Panc1 (cell line): Measurements from ENCODE around the gene KTN1. TPM values are rescaled to one million over a fixed set of nuclear protein-coding genes. Genes with fewer than 3 reads are reported as not detected.

ENCODE experiments used
- ATAC-seq: fragments of 200-7000 bp; cut with Tn5 transposase; 2 replicates; pipeline ENCODE4 v1.9.1; 2020; ENCODE audit warnings: mild to moderate bottlenecking, moderate library complexity
- BruUV-seq: library from RNA; stranded (reverse); fragments of 400-500 nt; replicated peaks from 2 replicates; lab custom pipeline; 2021; lab: Mats Ljungman, UMichigan
- CTCF ChIA-PET: fragments of 300-600 bp; sonication (Branson Sonifier 250); formaldehyde crosslinking; loops from one replicate; lab custom pipeline; 2022; ENCODE audit warnings: antibody characterized with exemption; lab: Charles Lee
- POLR2A ChIA-PET: fragments of 300-600 bp; sonication (Branson Sonifier 250); formaldehyde crosslinking; loops from one replicate; lab custom pipeline; 2022; ENCODE audit warnings: antibody characterized with exemption; lab: Charles Lee
- DNase-seq: peaks from one replicate; pipeline ENCODE4 v3.0.0-alpha.2; 2010; ENCODE audit warnings: low read depth, low spot score
- H3K27ac ChIP-seq: 2 replicates; pipeline ENCODE4 v1.5.1; 2011; ENCODE audit warnings: mild to moderate bottlenecking, low read length, inconsistent platforms
- H3K27me3 ChIP-seq: fragments of 200-500 bp; sonication (Bioruptor generic); 2 replicates; pipeline ENCODE4 v1.6.0; 2014; ENCODE audit warnings: low read length, inconsistent platforms; ENCODE audit not compliant: control insufficient read depth, insufficient read depth
- H3K36me3 ChIP-seq: fragments of 200-500 bp; sonication (Bioruptor generic); 2 replicates; pipeline ENCODE4 v1.5.1; 2014; ENCODE audit warnings: inconsistent platforms, mild to moderate bottlenecking, low read length, moderate library complexity; ENCODE audit not compliant: control insufficient read depth, insufficient read depth
- H3K4me1 ChIP-seq: 2 replicates; pipeline ENCODE4 v1.5.1; 2011; ENCODE audit warnings: inconsistent platforms, mild to moderate bottlenecking, low read length, moderate library complexity; ENCODE audit not compliant: control insufficient read depth, insufficient read depth
- H3K4me3 ChIP-seq, 2 experiments: 2 replicates each; pipeline ENCODE4 v1.5.1; 2011 to 2012; ENCODE audit warnings: low read depth in 2 of 2, low read length in 2 of 2, mild to moderate bottlenecking in 2 of 2, inconsistent platforms in 1 of 2, moderate library complexity in 1 of 2
- H3K9me3 ChIP-seq: fragments of 200-500 bp; sonication (Bioruptor generic); 2 replicates; pipeline ENCODE4 v1.5.1; 2014; ENCODE audit warnings: low read depth, mild to moderate bottlenecking, inconsistent platforms, low read length, moderate library complexity; ENCODE audit not compliant: control insufficient read depth, insufficient read depth
- CTCF ChIP-seq: fragments of 450-650 bp; IDR thresholded peaks from 2 replicates; pipeline ENCODE4 v1.5.1; 2017; ENCODE audit warnings: mild to moderate bottlenecking
- POLR2AphosphoS5 ChIP-seq: IDR thresholded peaks from 2 replicates; pipeline ENCODE4 v1.6.1; 2012; ENCODE audit warnings: mild to moderate bottlenecking, low read depth, low read length, moderate library complexity
- REST ChIP-seq, 2 experiments: IDR thresholded peaks; 2 replicates each; pipeline ENCODE4 v1.6.1; 2011 to 2012; ENCODE audit warnings: low read depth in 2 of 2, control low read depth in 1 of 2, low read length in 1 of 2, mild to moderate bottlenecking in 1 of 2, moderate library complexity in 1 of 2; ENCODE audit not compliant: insufficient read depth in 1 of 2
- SIN3A ChIP-seq: IDR thresholded peaks from 2 replicates; pipeline ENCODE4 v1.6.1; 2012; ENCODE audit warnings: low read depth, mild to moderate bottlenecking, low read length, moderate library complexity, borderline replicate concordance; ENCODE audit not compliant: insufficient read depth
- TCF7L2 ChIP-seq: IDR thresholded peaks from 2 replicates; pipeline ENCODE4 v1.6.1; 2011; ENCODE audit warnings: mild to moderate bottlenecking, low read depth, low read length, inconsistent platforms
- in situ Hi-C: cut with HindIII; loops from 2 replicates; pipeline ENCODE4 v1.10.0; 2016; ENCODE audit warnings: low sequenced_read_pairs, low pct_unique_long_range_greater_than_20kb
- intact Hi-C: fragments of 100-400 bp; cut with micrococcal nuclease; formaldehyde crosslinking; loops from one replicate; pipeline ENCODE4 v1.10.0; 2022; ENCODE audit not compliant: unreplicated experiment
- total RNA-seq: library from RNA; stranded (reverse); gene quantifications from one replicate; pipeline ENCODE4 v1.2.1, GENCODE V29; 2021; ENCODE audit not compliant: unreplicated experiment

The KTN1 gene
- total RNA-seq, 1 experiment from 2014 or later = 310 TPM

GRCh38 chr14:55611859-55612258 lies 31.9 kb downstream of the KTN1 start:
- ChIA-PET CTCF (no interaction called here), POLR2A (no interaction called here)
- intact Hi-C loops = no loop called here
- Histone ChIP-seq H3K27me3 (no peaks in the 10 kb centered on the region), H3K27ac (peak overlapping the region; percentile 57; the same call in 1 of the 2 replicates), H3K4me3 (no peak overlapping the region), H3K9me3 (no peaks in the 10 kb centered on the region), H3K4me1 (peaks cover 55% of the 10 kb centered on the region), H3K36me3 (peaks cover 25% of the 10 kb centered on the region)
- ATAC-seq (no peak), DNase-seq (no peak)
- TF ChIP-seq REST (IDR thresholded peaks at IDR 0.05; ENCODE audit: insufficient read depth in 1 of 2, low read depth in 2 of 2, low read length in 1 of 2) (no peak), POLR2AphosphoS5 (no peak), TCF7L2 (no peak), SIN3A (no peak), CTCF (no peak)
- BruUV-seq = no TSS peak
- in situ Hi-C loops = no loop called here

- BruUV-seq = no TSS peak
- H3K4me3 ChIP-seq = no peak overlapping the region
- in situ Hi-C loops (no loop called here), intact Hi-C loops (no loop called here)
- ChIA-PET POLR2A (no interaction called here), CTCF (no interaction called here)
- no peak for ATAC-seq
- DNase-seq = no peak
- TF ChIP-seq TCF7L2 = no peak
- TF ChIP-seq CTCF = no peak
- TF ChIP-seq SIN3A = no peak
- TF ChIP-seq REST (IDR thresholded peaks at IDR 0.05; ENCODE audit: insufficient read depth in 1 of 2, low read depth in 2 of 2, low read length in 1 of 2) = no peak
- no peak for TF ChIP-seq POLR2AphosphoS5
- no peak overlapping the region for H3K27ac ChIP-seq
- no peaks in the 10 kb centered on the region for H3K9me3 ChIP-seq
- peaks cover 48% of the 10 kb centered on the region for H3K36me3 ChIP-seq
- H3K27me3 ChIP-seq = no peaks in the 10 kb centered on the region
- H3K4me1 ChIP-seq = peaks cover 32% of the 10 kb centered on the region
Observed at GRCh38 chr14:55614304-55614703, 34.3 kb downstream of the KTN1 start.
